ENCODE results near the gene KRTAP10-8.

DNA sequence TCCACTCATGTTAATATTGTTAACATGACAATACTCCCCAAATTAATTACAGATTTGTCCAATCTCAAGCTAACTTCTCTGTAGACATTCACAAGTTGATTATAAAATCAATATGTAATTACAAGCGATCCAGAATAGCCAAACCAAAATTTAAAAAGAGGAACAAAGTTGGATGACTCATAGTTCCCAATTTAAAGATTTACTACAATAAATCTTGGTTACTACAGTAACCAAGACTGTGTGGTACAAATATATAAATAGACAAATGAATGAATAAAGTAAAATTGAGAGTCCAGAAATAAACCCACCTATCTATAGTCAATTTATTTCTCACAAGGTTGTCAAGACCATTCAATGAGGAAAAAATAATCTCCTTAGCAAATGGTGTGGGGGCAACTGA is 45.5 kb upstream of the KRTAP10-8 start:
- no peak for TF ChIP-seq YY1 (IDR thresholded peaks at IDR 0.05; ENCODE audit: insufficient read depth, insufficient read length)
- TF ChIP-seq ZNF274 (IDR thresholded peaks at IDR 0.05; ENCODE audit: low read depth, low read length): no peak
- TF ChIP-seq SUZ12 (IDR thresholded peaks at IDR 0.05; ENCODE audit: extremely low read depth, insufficient read depth, insufficient read length): no peak

Data from NT2/D1 (cell line).